ENCODE results near the gene LRRIQ1. TPM values are rescaled to one million over a fixed set of nuclear protein-coding genes. Genes with fewer than 3 reads are reported as not detected.

LRRIQ1 gene
- total RNA-seq, 1 experiment from 2014 or later, result 3.4 TPM

GRCh38 chr12:85138833-85139232, 102.7 kb downstream of the LRRIQ1 start:
- intact Hi-C loops (cut with micrococcal nuclease; ENCODE audit: unreplicated experiment), result no loop called here
- Histone ChIP-seq H3K36me3 (ENCODE audit: insufficient read depth, low read length, poor library complexity, severe bottlenecking) (no peaks in the 10 kb centered on the region), H3K27ac (ENCODE audit: low read depth, low read length, poor library complexity, severe bottlenecking) (no peak overlapping the region), H3K9me3 (ENCODE audit: low read depth, low read length, poor library complexity, severe bottlenecking) (no peaks in the 10 kb centered on the region), H3K4me1 (ENCODE audit: insufficient read depth, low read length, poor library complexity, severe bottlenecking) (no peaks in the 10 kb centered on the region), H3K27me3 (replicated peaks; ENCODE audit: insufficient read depth, low read depth, low read length, poor library complexity) (no peaks in the 10 kb centered on the region), H3K4me3 (ENCODE audit: low read depth, low read length, poor library complexity, severe bottlenecking) (no peak overlapping the region)
- no peak for DNase-seq (ENCODE audit: low spot score)
- TF ChIP-seq EZH2 (IDR thresholded peaks at IDR 0.05; ENCODE audit: borderline replicate concordance, low read depth, low read length, poor library complexity, severe bottlenecking), result no peak
- TF ChIP-seq, protein P1, sequence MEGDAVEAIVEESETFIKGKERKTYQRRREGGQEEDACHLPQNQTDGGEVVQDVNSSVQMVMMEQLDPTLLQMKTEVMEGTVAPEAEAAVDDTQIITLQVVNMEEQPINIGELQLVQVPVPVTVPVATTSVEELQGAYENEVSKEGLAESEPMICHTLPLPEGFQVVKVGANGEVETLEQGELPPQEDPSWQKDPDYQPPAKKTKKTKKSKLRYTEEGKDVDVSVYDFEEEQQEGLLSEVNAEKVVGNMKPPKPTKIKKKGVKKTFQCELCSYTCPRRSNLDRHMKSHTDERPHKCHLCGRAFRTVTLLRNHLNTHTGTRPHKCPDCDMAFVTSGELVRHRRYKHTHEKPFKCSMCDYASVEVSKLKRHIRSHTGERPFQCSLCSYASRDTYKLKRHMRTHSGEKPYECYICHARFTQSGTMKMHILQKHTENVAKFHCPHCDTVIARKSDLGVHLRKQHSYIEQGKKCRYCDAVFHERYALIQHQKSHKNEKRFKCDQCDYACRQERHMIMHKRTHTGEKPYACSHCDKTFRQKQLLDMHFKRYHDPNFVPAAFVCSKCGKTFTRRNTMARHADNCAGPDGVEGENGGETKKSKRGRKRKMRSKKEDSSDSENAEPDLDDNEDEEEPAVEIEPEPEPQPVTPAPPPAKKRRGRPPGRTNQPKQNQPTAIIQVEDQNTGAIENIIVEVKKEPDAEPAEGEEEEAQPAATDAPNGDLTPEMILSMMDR (conservative IDR thresholded peaks at IDR 0.05; ENCODE audit: low read depth, low read length), result no peak
- ChIA-PET CTCF (no interaction called here), POLR2A (ENCODE audit: low non-redundant PET) (no interaction called here)
- BruUV-seq (replicated peaks), result no TSS peak

DNA sequence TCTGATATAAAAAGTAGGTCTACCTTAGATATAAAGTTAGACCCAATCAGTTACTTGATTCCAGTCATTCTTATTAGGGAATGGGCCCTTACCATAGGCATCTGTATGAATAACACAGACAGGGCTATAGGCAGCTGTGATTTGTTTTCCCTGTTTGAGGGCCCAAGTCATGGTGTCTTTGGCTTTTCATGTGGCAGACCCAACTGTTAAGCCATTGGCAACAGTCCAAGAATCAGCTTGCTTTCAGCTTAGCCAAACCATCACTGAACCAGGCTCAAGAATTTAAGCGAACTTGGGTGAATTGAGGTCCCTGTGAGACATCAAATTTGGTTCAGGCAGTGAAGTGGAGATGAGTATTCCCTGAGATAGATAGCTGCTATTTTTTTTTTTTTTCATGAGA, 111.2 kb downstream of the LRRIQ1 start:
- no peak for TF ChIP-seq EZH2 (IDR thresholded peaks at IDR 0.05; ENCODE audit: borderline replicate concordance, low read depth, low read length, poor library complexity, severe bottlenecking)
- TF ChIP-seq, protein P1 (conservative IDR thresholded peaks at IDR 0.05; ENCODE audit: low read depth, low read length), result no peak
- no peaks in the 10 kb centered on the region for H3K9me3 ChIP-seq (ENCODE audit: low read depth, low read length, poor library complexity, severe bottlenecking)
- H3K4me3 ChIP-seq (ENCODE audit: low read depth, low read length, poor library complexity, severe bottlenecking), result no peak overlapping the region
- no peaks in the 10 kb centered on the region for H3K27me3 ChIP-seq (replicated peaks; ENCODE audit: insufficient read depth, low read depth, low read length, poor library complexity)
- CTCF ChIA-PET, result no interaction called here
- BruUV-seq (replicated peaks), result no TSS peak
- H3K36me3 ChIP-seq (ENCODE audit: insufficient read depth, low read length, poor library complexity, severe bottlenecking), result no peaks in the 10 kb centered on the region
- no peak overlapping the region for H3K27ac ChIP-seq (ENCODE audit: low read depth, low read length, poor library complexity, severe bottlenecking)
- no peaks in the 10 kb centered on the region for H3K4me1 ChIP-seq (ENCODE audit: insufficient read depth, low read length, poor library complexity, severe bottlenecking)
- DNase-seq (ENCODE audit: low spot score), result peak; percentile 10
- POLR2A ChIA-PET (ENCODE audit: low non-redundant PET), result no interaction called here
- intact Hi-C loops (cut with micrococcal nuclease; ENCODE audit: unreplicated experiment), result no loop called here

GRCh38 chr12:85152311-85152729, 116.2 kb downstream of the LRRIQ1 start:
- no TSS peak for BruUV-seq (replicated peaks)
- intact Hi-C loops (cut with micrococcal nuclease; ENCODE audit: unreplicated experiment), result loop anchor here (5.0 to 10.0 kb wide), 3 partner anchors 75 to 422 kb away; no protein-coding TSS in a partner anchor

More at GRCh38 chr12:85152311-85152729, 116.2 kb downstream of the LRRIQ1 start:
- H3K27ac ChIP-seq (ENCODE audit: low read depth, low read length, poor library complexity, severe bottlenecking), result no peak overlapping the region
- no peaks in the 10 kb centered on the region for H3K9me3 ChIP-seq (ENCODE audit: low read depth, low read length, poor library complexity, severe bottlenecking)
- POLR2A ChIA-PET (ENCODE audit: low non-redundant PET), result no interaction called here
- no peaks in the 10 kb centered on the region for H3K36me3 ChIP-seq (ENCODE audit: insufficient read depth, low read length, poor library complexity, severe bottlenecking)
- no peaks in the 10 kb centered on the region for H3K27me3 ChIP-seq (replicated peaks; ENCODE audit: insufficient read depth, low read depth, low read length, poor library complexity)
- H3K4me1 ChIP-seq (ENCODE audit: insufficient read depth, low read length, poor library complexity, severe bottlenecking), result peaks cover 20% of the 10 kb centered on the region
- no peak overlapping the region for H3K4me3 ChIP-seq (ENCODE audit: low read depth, low read length, poor library complexity, severe bottlenecking)
- no peak for DNase-seq (ENCODE audit: low spot score)
- TF ChIP-seq, protein P1 (conservative IDR thresholded peaks at IDR 0.05; ENCODE audit: low read depth, low read length), result no peak
- no peak for TF ChIP-seq EZH2 (IDR thresholded peaks at IDR 0.05; ENCODE audit: borderline replicate concordance, low read depth, low read length, poor library complexity, severe bottlenecking)
- CTCF ChIA-PET, result no interaction called here
